ENCODE data around the gene GRM2.

DNA sequence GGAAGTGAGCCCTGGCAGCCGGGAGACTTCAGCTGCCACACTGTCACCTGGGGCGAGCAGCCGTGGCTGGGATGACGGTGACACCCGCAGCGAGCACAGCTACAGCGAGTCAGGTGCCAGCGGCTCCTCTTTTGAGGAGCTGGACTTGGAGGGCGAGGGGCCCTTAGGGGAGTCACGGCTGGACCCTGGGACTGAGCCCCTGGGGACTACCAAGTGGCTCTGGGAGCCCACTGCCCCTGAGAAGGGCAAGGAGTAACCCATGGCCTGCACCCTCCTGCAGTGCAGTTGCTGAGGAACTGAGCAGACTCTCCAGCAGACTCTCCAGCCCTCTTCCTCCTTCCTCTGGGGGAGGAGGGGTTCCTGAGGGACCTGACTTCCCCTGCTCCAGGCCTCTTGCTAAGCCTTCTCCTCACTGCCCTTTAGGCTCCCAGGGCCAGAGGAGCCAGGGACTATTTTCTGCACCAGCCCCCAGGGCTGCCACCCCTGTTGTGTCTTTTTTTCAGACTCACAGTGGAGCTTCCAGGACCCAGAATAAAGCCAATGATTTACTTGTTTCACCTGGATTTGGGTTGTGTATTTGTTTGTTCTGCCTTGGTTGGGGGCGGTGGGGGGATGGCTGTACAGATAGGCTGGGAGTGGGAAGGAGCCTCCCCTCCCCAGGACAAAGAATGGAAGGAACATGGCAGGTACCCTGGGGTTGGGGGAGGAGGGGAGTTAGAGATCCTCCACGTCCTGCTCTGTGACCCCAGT is 2.9 kb upstream of the GRM2 start:
- TF ChIP-seq, protein P1, sequence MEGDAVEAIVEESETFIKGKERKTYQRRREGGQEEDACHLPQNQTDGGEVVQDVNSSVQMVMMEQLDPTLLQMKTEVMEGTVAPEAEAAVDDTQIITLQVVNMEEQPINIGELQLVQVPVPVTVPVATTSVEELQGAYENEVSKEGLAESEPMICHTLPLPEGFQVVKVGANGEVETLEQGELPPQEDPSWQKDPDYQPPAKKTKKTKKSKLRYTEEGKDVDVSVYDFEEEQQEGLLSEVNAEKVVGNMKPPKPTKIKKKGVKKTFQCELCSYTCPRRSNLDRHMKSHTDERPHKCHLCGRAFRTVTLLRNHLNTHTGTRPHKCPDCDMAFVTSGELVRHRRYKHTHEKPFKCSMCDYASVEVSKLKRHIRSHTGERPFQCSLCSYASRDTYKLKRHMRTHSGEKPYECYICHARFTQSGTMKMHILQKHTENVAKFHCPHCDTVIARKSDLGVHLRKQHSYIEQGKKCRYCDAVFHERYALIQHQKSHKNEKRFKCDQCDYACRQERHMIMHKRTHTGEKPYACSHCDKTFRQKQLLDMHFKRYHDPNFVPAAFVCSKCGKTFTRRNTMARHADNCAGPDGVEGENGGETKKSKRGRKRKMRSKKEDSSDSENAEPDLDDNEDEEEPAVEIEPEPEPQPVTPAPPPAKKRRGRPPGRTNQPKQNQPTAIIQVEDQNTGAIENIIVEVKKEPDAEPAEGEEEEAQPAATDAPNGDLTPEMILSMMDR (IDR thresholded peaks at IDR 0.05) = no peak
- no peak for TF ChIP-seq ZFX (IDR thresholded peaks at IDR 0.05; ENCODE audit: borderline replicate concordance)

Data from 22Rv1 (cell line).